Keratinocyte (primary cell): Measurements from ENCODE around the gene MAEA. TPM values are rescaled to one million over a fixed set of nuclear protein-coding genes. Genes with fewer than 3 reads are reported as not detected.

ENCODE experiments used
- DNase-seq: peaks from one replicate; pipeline ENCODE4 v3.0.0-alpha.2; 2011; ENCODE audit warnings: low read depth, missing footprints, low spot score
- FAIRE-seq: peaks from 2 replicates; lab custom pipeline; 2011; peaks lifted over from hg19 to GRCh38; lab: Jason Lieb, UNC
- H2AFZ ChIP-seq: 2 replicates; pipeline ENCODE4 v1.6.0; 2012; ENCODE audit warnings: low read length, control low read depth, inconsistent platforms; ENCODE audit not compliant: control insufficient read depth
- H3K27ac ChIP-seq: 2 replicates; pipeline ENCODE4 v1.5.1; 2011; ENCODE audit warnings: low read length; ENCODE audit not compliant: control insufficient read depth, insufficient read depth
- H3K27me3 ChIP-seq: 3 replicates; pipeline ENCODE4 v1.6.0; 2011; ENCODE audit warnings: low read length; ENCODE audit not compliant: control insufficient read depth, insufficient read depth; ENCODE audit errors: extremely low read depth
- H3K36me3 ChIP-seq, 2 experiments: 2 replicates in 1 of 2; 3 replicates in 1 of 2; pipeline ENCODE4 v1.5.1; 2011; ENCODE audit warnings: low read length in 2 of 2, mild to moderate bottlenecking in 1 of 2; ENCODE audit not compliant: control insufficient read depth in 2 of 2, insufficient read depth in 2 of 2; ENCODE audit errors: extremely low read depth in 1 of 2
- H3K4me1 ChIP-seq: 3 replicates; pipeline ENCODE4 v1.5.1; 2011; ENCODE audit warnings: low read length; ENCODE audit not compliant: control insufficient read depth, insufficient read depth; ENCODE audit errors: extremely low read depth
- H3K4me2 ChIP-seq: 3 replicates; pipeline ENCODE4 v1.6.0; 2011; ENCODE audit warnings: low read depth, low read length; ENCODE audit not compliant: control insufficient read depth, insufficient read depth; ENCODE audit errors: extremely low read depth
- H3K4me3 ChIP-seq, 3 experiments: fragments of 200-600 bp in 1 of 3; sonication (generic) in 1 of 3; 2 replicates in 2 of 3; 3 replicates in 1 of 3; pipeline ENCODE4 v1.5.1; 2011 to 2016; ENCODE audit warnings: low read length in 3 of 3, mild to moderate bottlenecking in 3 of 3, control low read depth in 2 of 3, inconsistent platforms in 1 of 3, low read depth in 1 of 3, mixed read lengths in 1 of 3, mixed run types in 1 of 3, moderate library complexity in 1 of 3; ENCODE audit not compliant: control insufficient read depth in 2 of 3, insufficient read depth in 2 of 3; ENCODE audit errors: extremely low read depth in 1 of 3
- H3K79me2 ChIP-seq: 2 replicates; pipeline ENCODE4 v1.6.0; 2012; ENCODE audit warnings: low read length; ENCODE audit not compliant: control insufficient read depth, insufficient read depth
- H3K9ac ChIP-seq: 3 replicates; pipeline ENCODE4 v1.6.0; 2011; ENCODE audit warnings: low read length; ENCODE audit not compliant: control insufficient read depth, insufficient read depth; ENCODE audit errors: extremely low read depth
- H3K9me1 ChIP-seq: 3 replicates; pipeline ENCODE4 v1.6.0; 2011; ENCODE audit warnings: low read length; ENCODE audit not compliant: control insufficient read depth, insufficient read depth; ENCODE audit errors: extremely low read depth
- H3K9me3 ChIP-seq: 2 replicates; pipeline ENCODE4 v1.5.1; 2012; ENCODE audit warnings: low read depth, low read length; ENCODE audit not compliant: control insufficient read depth
- H4K20me1 ChIP-seq: 3 replicates; pipeline ENCODE4 v1.6.0; 2011; ENCODE audit warnings: low read length; ENCODE audit not compliant: control insufficient read depth, insufficient read depth; ENCODE audit errors: extremely low read depth
- CTCF ChIP-seq, 3 experiments: IDR thresholded peaks in 1 of 3; conservative IDR thresholded peaks in 1 of 3; optimal IDR thresholded peaks in 1 of 3; 2 replicates in 2 of 3; 3 replicates in 1 of 3; pipeline versions ENCODE3 to v1.5.1; 2011; ENCODE audit warnings: low read length in 3 of 3, mild to moderate bottlenecking in 3 of 3, moderate library complexity in 2 of 3, control low read depth in 1 of 3, inconsistent platforms in 1 of 3; ENCODE audit not compliant: insufficient read depth in 2 of 3; ENCODE audit errors: extremely low read depth in 1 of 3
- EZH2 ChIP-seq: IDR thresholded peaks from one replicate; pipeline ENCODE4 v1.6.1; 2012; ENCODE audit warnings: inconsistent platforms, mild to moderate bottlenecking, low read length, moderate library complexity
- dilution Hi-C: fragments of 300-500 bp; cut with MboI; formaldehyde crosslinking; loops from one replicate; pipeline ENCODE4 v1.7.0; 2020; ENCODE audit warnings: low sequenced_read_pairs; ENCODE audit not compliant: extremely low pct_ligation_motif_present
- polyA plus RNA-seq, 5 experiments: library from polyadenylated mRNA; depleted of rRNA in 3 of 5; stranded (reverse) in 3 of 5; stranded (forward) in 1 of 5; unstranded in 1 of 5; fragments of >200 nt; gene quantifications; 1 replicate in 1 of 5; 2 replicates in 3 of 5; 3 replicates in 1 of 5; pipeline versions ENCODE4 v1.2.1 to v1.2.3, GENCODE V29; 2011 to 2012; ENCODE audit warnings: missing spikeins in 2 of 5, low read depth in 1 of 5, low replicate concordance in 1 of 5

The MAEA gene
- polyA plus RNA-seq, 1 donor (not counting 4 experiments of a cell fraction or from before 2014, with no cell fraction given): 89.7 TPM

- H3K27me3 ChIP-seq: no peaks in the 10 kb centered on the region
- dilution Hi-C loops: no loop called here
- H2AFZ ChIP-seq: no peak overlapping the region
- TF ChIP-seq CTCF (optimal IDR thresholded peaks at IDR 0.05 in 1 of 3, IDR thresholded peaks at IDR 0.05 in 1 of 3, conservative IDR thresholded peaks at IDR 0.05 in 1 of 3; ENCODE audit: extremely low read depth in 1 of 3, insufficient read depth in 2 of 3, low read length in 3 of 3) (no peak), EZH2 (no peak)
- peaks cover 56% of the 10 kb centered on the region for H3K79me2 ChIP-seq
- peaks cover 10% of the 10 kb centered on the region for H4K20me1 ChIP-seq
- peaks cover 23% of the 10 kb centered on the region for H3K4me1 ChIP-seq
- peak overlapping the region; percentile 89 for H3K4me2 ChIP-seq
- H3K9ac ChIP-seq: peak overlapping the region; percentile 90
- peaks cover 0 to 6% of the 10 kb centered on the region in 2 experiments for H3K36me3 ChIP-seq
- peak overlapping the region; percentile 78 to 83 (median 83) for H3K4me3 ChIP-seq
- H3K9me3 ChIP-seq: no peaks in the 10 kb centered on the region
- FAIRE-seq (no peak), DNase-seq (no peak)
- peak overlapping the region; percentile 67 for H3K27ac ChIP-seq
- no peaks in the 10 kb centered on the region for H3K9me1 ChIP-seq
Observed at GRCh38 chr4:1290165-1290977, 680 bp downstream of the MAEA start.

- FAIRE-seq (no peak), DNase-seq (no peak)
- H3K9me1 ChIP-seq: no peaks in the 10 kb centered on the region
- H3K36me3 ChIP-seq: peaks cover 0 to 6% of the 10 kb centered on the region in 2 experiments
- H3K4me3 ChIP-seq: peak overlapping the region; percentile 78 to 83 (median 83)
- H3K4me2 ChIP-seq: peak overlapping the region; percentile 89
- dilution Hi-C loops: no loop called here
- peaks cover 60% of the 10 kb centered on the region for H3K79me2 ChIP-seq
- peaks cover 23% of the 10 kb centered on the region for H3K4me1 ChIP-seq
- H3K9ac ChIP-seq: peak overlapping the region; percentile 90
- H2AFZ ChIP-seq: no peak overlapping the region
- TF ChIP-seq EZH2 (no peak), CTCF (optimal IDR thresholded peaks at IDR 0.05 in 1 of 3, IDR thresholded peaks at IDR 0.05 in 1 of 3, conservative IDR thresholded peaks at IDR 0.05 in 1 of 3; ENCODE audit: extremely low read depth in 1 of 3, insufficient read depth in 2 of 3, low read length in 3 of 3) (no peak)
- peak overlapping the region; percentile 67 for H3K27ac ChIP-seq
- H3K27me3 ChIP-seq: no peaks in the 10 kb centered on the region
- peaks cover 10% of the 10 kb centered on the region for H4K20me1 ChIP-seq
- no peaks in the 10 kb centered on the region for H3K9me3 ChIP-seq
Observed at GRCh38 chr4:1291091-1291490, 1.4 kb downstream of the MAEA start.
